ENCODE measurements around the gene TXNDC17.

GRCh38 chr17:6627019-6627418, 13.8 kb upstream of the TXNDC17 start:
- TF ChIP-seq POLR2A (IDR thresholded peaks at IDR 0.05) (no peak), POLR2AphosphoS5 (IDR thresholded peaks at IDR 0.05; ENCODE audit: insufficient read depth in 1 of 2, low read depth in 1 of 2) (no peak)
